CD14-positive monocyte (primary cell): Measurements from ENCODE around the gene OXCT1. TPM values are rescaled to one million over a fixed set of nuclear protein-coding genes. Genes with fewer than 3 reads are reported as not detected.

ENCODE experiments used
- DNase-seq, 3 donors: peaks; one replicate each; pipeline ENCODE4 v3.0.0-alpha.2; 2011 to 2022
- H2AFZ ChIP-seq: 2 replicates; pipeline ENCODE4 v1.6.0; 2012; ENCODE audit warnings: mild to moderate bottlenecking, low read depth, low read length, inconsistent platforms; ENCODE audit not compliant: insufficient read depth, poor library complexity, severe bottlenecking
- H3K27ac ChIP-seq, 2 donors: 1 replicate in 1 of 2; 2 replicates in 1 of 2; pipeline ENCODE4 v1.5.1; 2012 to 2013; ENCODE audit warnings: low read length in 2 of 2, control low read depth in 1 of 2, inconsistent platforms in 1 of 2, low read depth in 1 of 2, mild to moderate bottlenecking in 1 of 2
- H3K27me3 ChIP-seq, 2 donors: one replicate each; pipeline versions ENCODE4 v1.6.0 to v1.6.1; 2011 to 2013; ENCODE audit warnings: low read length in 2 of 2; ENCODE audit not compliant: control insufficient read depth in 2 of 2, insufficient read depth in 2 of 2
- H3K36me3 ChIP-seq, 2 donors: replicated peaks in 1 of 2; 1 replicate in 1 of 2; 2 replicates in 1 of 2; pipeline versions ENCODE4 v1.5.1 to v1.6.1; 2012 to 2013; ENCODE audit warnings: low read length in 2 of 2, control low read depth in 1 of 2, inconsistent platforms in 1 of 2, mild to moderate bottlenecking in 1 of 2; ENCODE audit not compliant: insufficient read depth in 2 of 2, control insufficient read depth in 1 of 2
- H3K4me1 ChIP-seq, 2 donors: 1 replicate in 1 of 2; 2 replicates in 1 of 2; pipeline versions ENCODE4 v1.5.1 to v1.6.1; 2012 to 2013; ENCODE audit warnings: low read length in 2 of 2, control low read depth in 1 of 2, inconsistent platforms in 1 of 2, mild to moderate bottlenecking in 1 of 2, moderate library complexity in 1 of 2; ENCODE audit not compliant: insufficient read depth in 2 of 2, control insufficient read depth in 1 of 2
- H3K4me2 ChIP-seq: replicated peaks from 2 replicates; pipeline ENCODE3; 2012; ENCODE audit warnings: low read length, moderate library complexity, mild to moderate bottlenecking; ENCODE audit not compliant: poor library complexity, severe bottlenecking; ENCODE audit errors: extremely low read depth
- H3K4me3 ChIP-seq, 3 experiments: fragments of 200-600 bp in 1 of 3; sonication (generic) in 1 of 3; replicated peaks in 1 of 3; 1 replicate in 2 of 3; 2 replicates in 1 of 3; pipeline ENCODE4 v1.5.1; 2011 to 2013; ENCODE audit warnings: low read length in 3 of 3, mild to moderate bottlenecking in 3 of 3, control low read depth in 2 of 3, low read depth in 2 of 3, inconsistent platforms in 1 of 3, moderate library complexity in 1 of 3
- H3K79me2 ChIP-seq: 2 replicates; pipeline ENCODE4 v1.6.0; 2012; ENCODE audit warnings: mild to moderate bottlenecking, control low read depth, inconsistent platforms, low read length, moderate library complexity; ENCODE audit not compliant: insufficient read depth
- H3K9ac ChIP-seq: 2 replicates; pipeline ENCODE4 v1.6.0; 2017; ENCODE audit warnings: low read length, mild to moderate bottlenecking; ENCODE audit not compliant: insufficient read depth, poor library complexity, severe bottlenecking
- H3K9me3 ChIP-seq, 2 donors: replicated peaks in 1 of 2; 1 replicate in 1 of 2; 2 replicates in 1 of 2; pipeline versions ENCODE4 v1.5.1 to v1.6.1; 2012 to 2013; ENCODE audit warnings: low read length in 2 of 2, control low read depth in 1 of 2; ENCODE audit not compliant: control insufficient read depth in 1 of 2, insufficient read depth in 1 of 2
- H4K20me1 ChIP-seq: 2 replicates; pipeline ENCODE4 v1.6.0; 2012; ENCODE audit warnings: mild to moderate bottlenecking, low read length, control low read depth, moderate library complexity; ENCODE audit not compliant: insufficient read depth
- H3K27ac Mint-ChIP-seq, 7 donors: one replicate each; pipeline ENCODE4 v1.8.0; 2020; ENCODE audit warnings: mild to moderate bottlenecking in 7 of 7, mixed read lengths in 7 of 7, moderate library complexity in 6 of 7, inconsistent platforms in 2 of 7
- H3K27me3 Mint-ChIP-seq, 3 donors: one replicate each; pipeline ENCODE4 v1.8.0; 2021 to 2022; ENCODE audit warnings: low read depth in 3 of 3, mild to moderate bottlenecking in 3 of 3, mixed read lengths in 3 of 3, moderate library complexity in 3 of 3, inconsistent platforms in 1 of 3
- H3K36me3 Mint-ChIP-seq, 2 donors: one replicate each; pipeline ENCODE4 v1.8.0; 2020; ENCODE audit warnings: mixed read lengths in 2 of 2, inconsistent platforms in 1 of 2, mild to moderate bottlenecking in 1 of 2
- H3K4me1 Mint-ChIP-seq: one replicate; pipeline ENCODE4 v1.8.0; 2020; ENCODE audit warnings: mild to moderate bottlenecking, mixed read lengths
- H3K4me3 Mint-ChIP-seq, 2 donors: one replicate each; pipeline ENCODE4 v1.8.0; 2020; ENCODE audit warnings: mild to moderate bottlenecking in 2 of 2, mixed read lengths in 2 of 2, moderate library complexity in 1 of 2
- H3K9me3 Mint-ChIP-seq, 7 donors: one replicate each; pipeline ENCODE4 v1.8.0; 2020 to 2022; ENCODE audit warnings: mixed read lengths in 7 of 7, mild to moderate bottlenecking in 6 of 7, moderate library complexity in 6 of 7, inconsistent platforms in 2 of 7
- WGBS: methylation state at CpG from one replicate; pipeline ENCODE4 v1.1.5; 2013; ENCODE audit warnings: missing lambda C conversion rate; ENCODE audit not compliant: insufficient coverage; 5-methylcytosine and 5-hydroxymethylcytosine counted together
- intact Hi-C, 2 donors: fragments of 100-400 bp; cut with micrococcal nuclease; formaldehyde crosslinking; loops; one replicate each; pipeline versions ENCODE4 v1.15.0 to v1.15.1; 2023
- polyA plus RNA-seq, 3 donors: library from polyadenylated mRNA; depleted of rRNA in 1 of 3; unstranded in 2 of 3; stranded (reverse) in 1 of 3; fragments of 300-500 nt in 2 of 3; fragments of >200 nt in 1 of 3; fragmentation: Illumina TruSeq in 2 of 3; gene quantifications; 1 replicate in 2 of 3; 2 replicates in 1 of 3; pipeline ENCODE4 v1.2.3, GENCODE V29; 2012 to 2021
- TF ChIP-seq, protein P1 (sequence below): fragments of 200-600 bp; IDR thresholded peaks from one replicate; pipeline ENCODE4 v1.8.0; 2022; ENCODE audit warnings: antibody characterized with exemption, mild to moderate bottlenecking

The OXCT1 gene
- polyA plus RNA-seq, 3 donors, result 1.3 to 3.4 (median 1.9) TPM

GRCh38 chr5:41748631-41749030 is 121.6 kb downstream of the OXCT1 start:
- Histone ChIP-seq H3K4me1 (no peaks in the 10 kb centered on the region), H3K4me2 (no peak overlapping the region), H3K9me3 (no peaks in the 10 kb centered on the region), H3K4me3 (no peak overlapping the region), H3K36me3 (peaks cover 0 to 27% of the 10 kb centered on the region in 2 donors), H3K79me2 (no peaks in the 10 kb centered on the region), H4K20me1 (no peaks in the 10 kb centered on the region), H2AFZ (no peak overlapping the region), H3K27me3 (no peaks in the 10 kb centered on the region), H3K27ac (no peak overlapping the region), H3K9ac (no peak overlapping the region)
- peaks cover 0 to 5% (median 2%) of the 10 kb centered on the region in 7 donors for H3K9me3 Mint-ChIP-seq
- no peak for DNase-seq
- no peak overlapping the region for H3K27ac Mint-ChIP-seq
- H3K27me3 Mint-ChIP-seq, result peaks cover 0 to 2% (median 0%) of the 10 kb centered on the region in 3 donors
- no peaks in the 10 kb centered on the region for H3K4me1 Mint-ChIP-seq
- TF ChIP-seq, protein P1, sequence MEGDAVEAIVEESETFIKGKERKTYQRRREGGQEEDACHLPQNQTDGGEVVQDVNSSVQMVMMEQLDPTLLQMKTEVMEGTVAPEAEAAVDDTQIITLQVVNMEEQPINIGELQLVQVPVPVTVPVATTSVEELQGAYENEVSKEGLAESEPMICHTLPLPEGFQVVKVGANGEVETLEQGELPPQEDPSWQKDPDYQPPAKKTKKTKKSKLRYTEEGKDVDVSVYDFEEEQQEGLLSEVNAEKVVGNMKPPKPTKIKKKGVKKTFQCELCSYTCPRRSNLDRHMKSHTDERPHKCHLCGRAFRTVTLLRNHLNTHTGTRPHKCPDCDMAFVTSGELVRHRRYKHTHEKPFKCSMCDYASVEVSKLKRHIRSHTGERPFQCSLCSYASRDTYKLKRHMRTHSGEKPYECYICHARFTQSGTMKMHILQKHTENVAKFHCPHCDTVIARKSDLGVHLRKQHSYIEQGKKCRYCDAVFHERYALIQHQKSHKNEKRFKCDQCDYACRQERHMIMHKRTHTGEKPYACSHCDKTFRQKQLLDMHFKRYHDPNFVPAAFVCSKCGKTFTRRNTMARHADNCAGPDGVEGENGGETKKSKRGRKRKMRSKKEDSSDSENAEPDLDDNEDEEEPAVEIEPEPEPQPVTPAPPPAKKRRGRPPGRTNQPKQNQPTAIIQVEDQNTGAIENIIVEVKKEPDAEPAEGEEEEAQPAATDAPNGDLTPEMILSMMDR, result no peak
- intact Hi-C loops, result no loop called here
- no peak overlapping the region for H3K4me3 Mint-ChIP-seq
- no CpG with 5 or more reads among the region's 2 CpGs for WGBS
- H3K36me3 Mint-ChIP-seq, result peaks cover 9 to 26% of the 10 kb centered on the region in 2 donors

DNA sequence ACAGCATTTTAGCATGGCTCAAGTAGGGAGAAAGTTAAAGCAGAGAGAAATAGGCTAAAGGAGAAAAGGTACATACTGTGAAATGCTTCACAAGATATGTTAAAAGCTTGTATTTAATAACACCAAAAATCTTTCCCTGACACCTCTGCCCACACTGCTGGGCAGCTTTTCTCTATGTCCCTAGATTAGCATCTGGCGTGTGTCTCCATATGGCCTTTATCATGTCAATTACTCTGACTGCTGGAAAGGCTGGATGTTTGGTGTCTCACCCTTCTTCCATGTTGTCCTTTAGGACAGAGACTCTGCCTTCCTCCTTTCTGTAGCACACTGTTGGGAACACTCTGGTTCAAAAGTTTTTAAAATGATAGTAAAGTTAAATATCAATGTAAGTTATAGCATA is 122.5 kb downstream of the OXCT1 start:
- no peak overlapping the region for H3K27ac Mint-ChIP-seq
- peaks cover 0 to 2% (median 0%) of the 10 kb centered on the region in 3 donors for H3K27me3 Mint-ChIP-seq
- Histone ChIP-seq H4K20me1 (no peaks in the 10 kb centered on the region), H3K4me3 (no peak overlapping the region), H3K27ac (no peak overlapping the region), H3K9ac (no peak overlapping the region), H3K4me1 (no peaks in the 10 kb centered on the region), H3K4me2 (no peak overlapping the region), H2AFZ (no peak overlapping the region), H3K36me3 (peaks cover 0 to 27% of the 10 kb centered on the region in 2 donors), H3K27me3 (no peaks in the 10 kb centered on the region), H3K79me2 (no peaks in the 10 kb centered on the region), H3K9me3 (no peaks in the 10 kb centered on the region)
- no peaks in the 10 kb centered on the region for H3K4me1 Mint-ChIP-seq
- no CpG with 5 or more reads among the region's 1 CpG for WGBS
- H3K4me3 Mint-ChIP-seq, result no peak overlapping the region
- peaks cover 0 to 5% (median 2%) of the 10 kb centered on the region in 7 donors for H3K9me3 Mint-ChIP-seq
- no peak for DNase-seq
- H3K36me3 Mint-ChIP-seq, result peaks cover 9 to 20% of the 10 kb centered on the region in 2 donors
- intact Hi-C loops, result no loop called here
- TF ChIP-seq, protein P1, result no peak
